Fibroblast of lung (primary cell): ENCODE measurements around the gene GGT7. TPM values are rescaled to one million over a fixed set of nuclear protein-coding genes. Genes with fewer than 3 reads are reported as not detected.
A peak's percentile ranks its signal among the peaks of the same experiment; 100 is the strongest.
"Not testable (repeated sequence)": the region's sequence is repeated elsewhere in the genome, so short reads cannot be mapped to it uniquely, and the experiment has no call there.

Experiments
- DNase-seq, 2 donors: peaks; one replicate each; pipeline versions ENCODE4 v3.0.0 to v3.0.0-alpha.2; 2010; ENCODE audit warnings: low read depth in 2 of 2
- H2AFZ ChIP-seq: 2 replicates; pipeline ENCODE4 v1.5.1; 2012; ENCODE audit warnings: low read length, control low read depth, inconsistent platforms
- H3K27ac ChIP-seq: 2 replicates; pipeline ENCODE4 v1.5.1; 2011; ENCODE audit warnings: low read length, control low read depth; ENCODE audit not compliant: insufficient read depth
- H3K27me3 ChIP-seq: 2 replicates; pipeline ENCODE4 v1.5.1; 2011; ENCODE audit warnings: mild to moderate bottlenecking, low read length; ENCODE audit not compliant: control insufficient read depth, insufficient read depth
- H3K36me3 ChIP-seq: 2 replicates; pipeline ENCODE4 v1.5.1; 2011; ENCODE audit warnings: low read length; ENCODE audit not compliant: control insufficient read depth, insufficient read depth
- H3K4me1 ChIP-seq: 2 replicates; pipeline ENCODE4 v1.5.1; 2011; ENCODE audit warnings: low read length; ENCODE audit not compliant: control insufficient read depth, insufficient read depth; ENCODE audit errors: extremely low read depth
- H3K4me2 ChIP-seq: 2 replicates; pipeline ENCODE4 v1.5.1; 2011; ENCODE audit warnings: low read length, control low read depth; ENCODE audit not compliant: insufficient read depth; ENCODE audit errors: extremely low read depth
- H3K4me3 ChIP-seq, 4 experiments: fragments of 200-600 bp in 1 of 4; sonication (generic) in 1 of 4; replicated peaks in 1 of 4; 2 replicates each; pipeline ENCODE4 v1.5.1; 2011 to 2016; ENCODE audit warnings: low read length in 4 of 4, low read depth in 3 of 4, mild to moderate bottlenecking in 3 of 4, control low read depth in 2 of 4, inconsistent platforms in 1 of 4, mixed read lengths in 1 of 4; ENCODE audit not compliant: insufficient read depth in 1 of 4; ENCODE audit errors: control extremely low read depth in 1 of 4
- H3K79me2 ChIP-seq: 2 replicates; pipeline ENCODE4 v1.5.1; 2012; ENCODE audit warnings: mild to moderate bottlenecking, low read length, inconsistent platforms; ENCODE audit not compliant: control insufficient read depth, insufficient read depth
- H3K9ac ChIP-seq: 2 replicates; pipeline ENCODE4 v1.5.1; 2011; ENCODE audit warnings: mild to moderate bottlenecking, low read length, control low read depth; ENCODE audit not compliant: insufficient read depth
- H3K9me3 ChIP-seq: 2 replicates; pipeline ENCODE4 v1.5.1; 2012; ENCODE audit warnings: low read depth, low read length; ENCODE audit not compliant: control insufficient read depth, insufficient read depth
- H4K20me1 ChIP-seq: 2 replicates; pipeline ENCODE4 v1.5.1; 2011; ENCODE audit warnings: low read length; ENCODE audit not compliant: control insufficient read depth, insufficient read depth; ENCODE audit errors: extremely low read depth
- CTCF ChIP-seq, 2 donors: IDR thresholded peaks in 1 of 2; conservative IDR thresholded peaks in 1 of 2; 1 replicate in 1 of 2; 2 replicates in 1 of 2; pipeline ENCODE4 v1.5.1; 2011 to 2012; ENCODE audit warnings: low read length in 2 of 2, control low read depth in 1 of 2, inconsistent platforms in 1 of 2, low read depth in 1 of 2, mild to moderate bottlenecking in 1 of 2
- EZH2 ChIP-seq: IDR thresholded peaks from 2 replicates; pipeline ENCODE4 v1.5.1; 2012; ENCODE audit warnings: low read length, control low read depth, mild to moderate bottlenecking; ENCODE audit errors: missing control alignments
- polyA plus RNA-seq, 2 donors: library from polyadenylated mRNA; depleted of rRNA in 1 of 2; stranded (reverse) in 1 of 2; unstranded in 1 of 2; fragments of >200 nt; gene quantifications; 2 replicates each; pipeline ENCODE4 v1.2.1, GENCODE V29; 2011 to 2012; ENCODE audit warnings: missing spikeins in 1 of 2
- total RNA-seq: library from RNA; depleted of rRNA; stranded (reverse); fragments of >200 nt; gene quantifications from 2 replicates; pipeline ENCODE4 v1.2.1, GENCODE V29; 2014

GGT7 gene
- total and polyA plus RNA-seq, 2 donors (not counting 1 experiment from before 2014, with no cell fraction given) = 10.3 to 15.2 TPM

- no peaks in the 10 kb centered on the region for H4K20me1 ChIP-seq
- H3K9me3 ChIP-seq = no peaks in the 10 kb centered on the region
- no peak overlapping the region for H3K4me3 ChIP-seq
- H3K27me3 ChIP-seq = no peaks in the 10 kb centered on the region
- H3K36me3 ChIP-seq = no peaks in the 10 kb centered on the region
- no peak overlapping the region for H3K9ac ChIP-seq
- TF ChIP-seq CTCF (conservative IDR thresholded peaks at IDR 0.05 in 1 of 2, IDR thresholded peaks at IDR 0.05 in 1 of 2; ENCODE audit: low read depth in 1 of 2, low read length in 2 of 2) = no peak
- TF ChIP-seq EZH2 = no peak
- no peak overlapping the region for H3K27ac ChIP-seq
- no peak overlapping the region for H2AFZ ChIP-seq
- peak overlapping the region; percentile 35 for H3K4me2 ChIP-seq
- peak; percentile 8 to 12 for DNase-seq
- H3K4me1 ChIP-seq = peaks cover 5% of the 10 kb centered on the region
- peaks cover 84% of the 10 kb centered on the region for H3K79me2 ChIP-seq
Observed at GRCh38 chr20:34815636-34816035, 57.0 kb downstream of the GGT7 start.

GRCh38 chr20:34808583-34808982, 64.1 kb downstream of the GGT7 start:
- Histone ChIP-seq H3K79me2 (peaks cover 43% of the 10 kb centered on the region), H4K20me1 (no peaks in the 10 kb centered on the region), H3K27me3 (no peaks in the 10 kb centered on the region), H3K9me3 (no peaks in the 10 kb centered on the region), H2AFZ (no peak overlapping the region), H3K4me1 (no peaks in the 10 kb centered on the region), H3K9ac (no peak overlapping the region), H3K27ac (no peak overlapping the region), H3K4me2 (no peak overlapping the region), H3K4me3 (no peak overlapping the region), H3K36me3 (no peaks in the 10 kb centered on the region)
- no peak for DNase-seq
- TF ChIP-seq CTCF (conservative IDR thresholded peaks at IDR 0.05 in 1 of 2, IDR thresholded peaks at IDR 0.05 in 1 of 2; ENCODE audit: low read depth in 1 of 2, low read length in 2 of 2) = no peak

GRCh38 chr20:34807944-34808465, 64.7 kb downstream of the GGT7 start:
- not testable (repeated sequence) for H4K20me1 ChIP-seq, DNase-seq
- H3K79me2 ChIP-seq = peaks cover 41% of the 10 kb centered on the region

More at GRCh38 chr20:34807944-34808465, 64.7 kb downstream of the GGT7 start:
- not testable (repeated sequence) for H3K4me2 ChIP-seq, H3K4me1 ChIP-seq, H3K27ac ChIP-seq, H3K9me3 ChIP-seq, H2AFZ ChIP-seq, H3K9ac ChIP-seq, H3K27me3 ChIP-seq, H3K36me3 ChIP-seq, H3K4me3 ChIP-seq
